A673 (cell line): ENCODE results near the gene MSH5. TPM values are rescaled to one million over a fixed set of nuclear protein-coding genes. Genes with fewer than 3 reads are reported as not detected.

Experiments used
- BruUV-seq: library from RNA; stranded (reverse); fragments of 400-500 nt; replicated peaks from 2 replicates; lab custom pipeline; 2021; lab: Mats Ljungman, UMichigan
- CTCF ChIA-PET: fragments of 300-600 bp; sonication (Branson Sonifier 250); formaldehyde crosslinking; loops from one replicate; lab custom pipeline; 2022; ENCODE audit warnings: antibody characterized with exemption; lab: Charles Lee
- POLR2A ChIA-PET: fragments of 300-600 bp; sonication (Branson Sonifier 250); formaldehyde crosslinking; loops from one replicate; lab custom pipeline; 2022; ENCODE audit warnings: antibody characterized with exemption; ENCODE audit not compliant: low non-redundant PET; lab: Charles Lee
- DNase-seq: peaks from one replicate; pipeline ENCODE4 v3.0.0-alpha.2; 2015; ENCODE audit warnings: low spot score
- H3K27ac ChIP-seq: fragments of 200-600 bp; sonication (generic); 2 replicates; pipeline ENCODE4 v1.5.1; 2016; ENCODE audit warnings: mixed run types, low read depth, mild to moderate bottlenecking, mixed read lengths, antibody characterized with exemption, low read length; ENCODE audit not compliant: poor library complexity, severe bottlenecking
- H3K27me3 ChIP-seq: fragments of 200-600 bp; sonication (generic); replicated peaks from 2 replicates; pipeline ENCODE4 v1.6.1; 2017; ENCODE audit warnings: mixed run types, low read depth, mild to moderate bottlenecking, mixed read lengths, antibody characterized with exemption, low read length; ENCODE audit not compliant: insufficient read depth, poor library complexity
- H3K36me3 ChIP-seq: fragments of 200-600 bp; sonication (generic); 2 replicates; pipeline ENCODE4 v1.6.1; 2016; ENCODE audit warnings: mixed run types, mild to moderate bottlenecking, mixed read lengths, antibody characterized with exemption, low read length; ENCODE audit not compliant: insufficient read depth, poor library complexity, severe bottlenecking
- H3K4me1 ChIP-seq: fragments of 200-600 bp; sonication (generic); 2 replicates; pipeline ENCODE4 v1.6.1; 2017; ENCODE audit warnings: mixed run types, mild to moderate bottlenecking, mixed read lengths, antibody characterized with exemption, low read length; ENCODE audit not compliant: insufficient read depth, poor library complexity, severe bottlenecking
- H3K4me3 ChIP-seq: fragments of 200-600 bp; sonication (generic); 2 replicates; pipeline ENCODE4 v1.5.1; 2016; ENCODE audit warnings: low read depth, mixed run types, mild to moderate bottlenecking, mixed read lengths, low read length; ENCODE audit not compliant: poor library complexity, severe bottlenecking
- H3K9me3 ChIP-seq: fragments of 200-600 bp; sonication (generic); 2 replicates; pipeline ENCODE4 v1.6.1; 2016; ENCODE audit warnings: mixed run types, low read depth, mild to moderate bottlenecking, mixed read lengths, antibody characterized with exemption, low read length; ENCODE audit not compliant: poor library complexity, severe bottlenecking
- EZH2 ChIP-seq: fragments of 200-600 bp; sonication (generic); IDR thresholded peaks from 2 replicates; pipeline ENCODE4 v1.6.1; 2017; ENCODE audit warnings: borderline replicate concordance, low read depth, mild to moderate bottlenecking, mixed read lengths, antibody characterized with exemption, low read length; ENCODE audit not compliant: poor library complexity, severe bottlenecking
- intact Hi-C: fragments of 100-400 bp; cut with micrococcal nuclease; formaldehyde crosslinking; loops from one replicate; pipeline ENCODE4 v1.10.0; 2022; ENCODE audit not compliant: unreplicated experiment
- total RNA-seq: library from RNA; stranded (reverse); gene quantifications from 2 replicates; pipeline ENCODE4 v1.2.3, GENCODE V29; 2021
- TF ChIP-seq, protein P1 (sequence below): fragments of 300-800, 200-600 bp; sonication (generic); conservative IDR thresholded peaks from 2 replicates; pipeline ENCODE4 v1.5.1; 2017; ENCODE audit warnings: low read depth, mild to moderate bottlenecking, antibody characterized with exemption, low read length, moderate library complexity, mixed read lengths

The MSH5 gene
- total RNA-seq, 1 experiment from 2014 or later, result 76.4 TPM

DNA sequence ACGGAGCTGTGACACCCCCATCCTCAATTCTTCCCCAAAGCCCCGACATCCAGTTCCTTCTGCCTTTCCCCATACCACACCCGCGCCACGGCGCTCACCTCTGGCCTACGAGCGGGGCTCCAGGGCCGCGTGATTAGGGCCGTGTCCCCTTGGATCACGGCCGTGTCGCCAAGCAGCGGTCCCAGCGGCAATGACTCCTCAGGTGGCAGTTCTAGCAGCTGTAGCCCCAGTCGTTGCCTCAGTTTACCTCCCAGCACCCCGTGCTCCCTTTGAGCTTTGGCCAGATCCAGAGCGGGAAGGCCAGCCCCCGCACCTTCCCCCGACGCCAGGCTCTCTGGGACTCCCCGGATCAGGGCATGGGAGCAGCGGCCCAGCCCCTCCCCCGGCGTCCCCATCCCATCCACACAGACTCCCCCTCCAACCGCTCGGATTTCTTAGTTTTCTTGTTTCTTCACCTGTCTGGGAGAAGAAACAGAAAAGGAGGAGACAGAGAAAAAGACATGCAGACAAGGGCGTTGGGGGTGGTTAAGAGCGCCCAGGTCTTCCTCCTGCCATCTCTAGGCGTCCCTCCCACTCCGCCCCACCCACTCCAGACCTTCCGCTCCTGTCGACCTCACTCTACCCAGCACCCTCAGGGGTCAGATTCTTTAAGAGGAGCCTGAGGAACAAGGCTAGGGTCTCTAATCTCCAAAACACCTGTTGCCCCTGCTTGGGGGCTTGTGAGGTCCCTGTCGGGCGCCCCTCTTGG, 10.9 kb upstream of the MSH5 start, which contains the start of gene DDAH2:
TSS of gene DDAH2 (minus strand) at position 533 of the 748 bp plus-strand sequence. CDS start at position 395, 138 bp downstream.
- intact Hi-C loops, result loop anchor here (2.0 kb wide), 1 partner anchor 98 kb away; the partner anchor contains the start of gene HSPA1B

DNA sequence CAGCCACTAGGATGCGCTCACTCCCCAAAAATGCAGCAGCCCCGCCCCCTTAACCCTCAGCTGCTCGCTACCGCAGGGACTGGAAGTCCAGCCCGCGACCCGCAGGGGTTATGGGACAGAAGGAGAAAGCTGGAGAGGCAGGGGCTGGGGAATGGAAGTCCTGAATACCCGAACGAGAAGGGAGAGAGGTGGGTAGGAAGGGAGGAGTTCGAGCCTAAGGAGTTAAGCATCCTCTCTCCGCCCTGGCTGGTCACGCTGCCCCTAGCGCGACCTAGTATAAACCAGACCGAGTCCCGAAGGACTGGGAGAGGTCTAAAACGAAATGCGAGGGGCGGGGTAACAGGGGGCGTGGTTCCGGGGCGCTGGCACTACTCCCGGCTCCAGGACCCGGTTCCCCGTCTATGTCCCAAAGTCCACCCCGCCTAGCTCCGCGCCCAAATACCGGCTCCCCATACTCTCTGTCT, 10.3 kb upstream of the MSH5 start:
- H3K36me3 ChIP-seq, result peaks cover 54% of the 10 kb centered on the region
- peaks cover 15% of the 10 kb centered on the region for H3K4me1 ChIP-seq
- TF ChIP-seq EZH2, result no peak
- intact Hi-C loops, result loop anchor here (2.0 kb wide), 1 partner anchor 97 kb away; the partner anchor contains the start of gene HSPA1B
- H3K27ac ChIP-seq, result peak overlapping the region; percentile 70
- ChIA-PET CTCF (interaction anchor here (0.6 to 1.6 kb wide), 2 partner anchors 39 to 101 kb away, joined by 3 to 14 read pairs; no protein-coding TSS in a partner anchor), POLR2A (interaction anchor here (1.0 to 1.2 kb wide), 2 partner anchors 10 to 98 kb away, joined by 4 to 8 read pairs; partner anchors contain the start of genes HSPA1B and MSH5)
- peak overlapping the region; percentile 76 for H3K4me3 ChIP-seq
- no TSS peak for BruUV-seq
- H3K9me3 ChIP-seq, result no peaks in the 10 kb centered on the region
- H3K27me3 ChIP-seq, result no peaks in the 10 kb centered on the region
- peak; percentile 85 for DNase-seq

More for the DNA sequence above, 10.9 kb upstream of the MSH5 start, which contains the start of gene DDAH2:
- peaks cover 51% of the 10 kb centered on the region for H3K36me3 ChIP-seq
- no peaks in the 10 kb centered on the region for H3K9me3 ChIP-seq
- TSS peak; percentile 50 for BruUV-seq
- no peaks in the 10 kb centered on the region for H3K27me3 ChIP-seq
- peaks cover 11% of the 10 kb centered on the region for H3K4me1 ChIP-seq
- H3K4me3 ChIP-seq, result peak within 1 kb of the TSS; percentile 76
- ChIA-PET POLR2A (no interaction called here), CTCF (interaction anchor here (0.6 to 1.6 kb wide), 2 partner anchors 38 to 101 kb away, joined by 3 to 14 read pairs; no protein-coding TSS in a partner anchor)
- peak within 1 kb of the TSS; percentile 70 for H3K27ac ChIP-seq
- no peak for TF ChIP-seq EZH2
- TF ChIP-seq, protein P1, sequence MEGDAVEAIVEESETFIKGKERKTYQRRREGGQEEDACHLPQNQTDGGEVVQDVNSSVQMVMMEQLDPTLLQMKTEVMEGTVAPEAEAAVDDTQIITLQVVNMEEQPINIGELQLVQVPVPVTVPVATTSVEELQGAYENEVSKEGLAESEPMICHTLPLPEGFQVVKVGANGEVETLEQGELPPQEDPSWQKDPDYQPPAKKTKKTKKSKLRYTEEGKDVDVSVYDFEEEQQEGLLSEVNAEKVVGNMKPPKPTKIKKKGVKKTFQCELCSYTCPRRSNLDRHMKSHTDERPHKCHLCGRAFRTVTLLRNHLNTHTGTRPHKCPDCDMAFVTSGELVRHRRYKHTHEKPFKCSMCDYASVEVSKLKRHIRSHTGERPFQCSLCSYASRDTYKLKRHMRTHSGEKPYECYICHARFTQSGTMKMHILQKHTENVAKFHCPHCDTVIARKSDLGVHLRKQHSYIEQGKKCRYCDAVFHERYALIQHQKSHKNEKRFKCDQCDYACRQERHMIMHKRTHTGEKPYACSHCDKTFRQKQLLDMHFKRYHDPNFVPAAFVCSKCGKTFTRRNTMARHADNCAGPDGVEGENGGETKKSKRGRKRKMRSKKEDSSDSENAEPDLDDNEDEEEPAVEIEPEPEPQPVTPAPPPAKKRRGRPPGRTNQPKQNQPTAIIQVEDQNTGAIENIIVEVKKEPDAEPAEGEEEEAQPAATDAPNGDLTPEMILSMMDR, result peak; percentile 89; the same call in 1 of the 2 replicates
- no peak for DNase-seq

DNA sequence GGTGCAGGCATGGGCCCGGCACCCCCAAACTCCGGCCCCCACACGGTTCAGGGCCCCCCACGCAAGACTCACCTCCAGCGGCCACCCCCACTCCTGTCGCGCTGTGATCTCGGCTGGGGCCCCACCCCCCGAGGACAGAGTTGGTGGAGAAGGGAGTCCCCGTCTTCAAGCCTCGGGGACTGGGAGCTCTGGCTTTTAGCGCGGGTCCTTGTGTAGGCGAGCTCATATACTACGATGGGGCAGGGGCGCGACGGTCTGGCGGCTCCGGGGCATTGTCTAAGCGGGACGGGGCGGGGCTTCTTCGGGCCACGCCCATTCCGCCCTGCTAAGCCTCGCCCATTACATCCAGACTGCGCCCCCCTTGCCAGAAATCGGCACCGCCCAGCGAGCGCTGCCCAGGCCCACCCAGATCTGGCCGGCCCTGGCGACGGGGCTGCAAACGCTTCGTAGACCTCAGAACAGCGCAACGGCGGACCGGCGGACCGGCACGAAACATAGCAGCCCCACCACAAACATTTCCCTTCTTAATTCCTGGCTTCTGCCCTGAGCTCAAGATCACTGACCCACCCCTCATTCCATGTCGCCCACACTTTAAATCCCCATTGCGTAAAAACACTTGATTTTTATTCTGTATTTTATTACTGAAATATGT, 9.7 kb upstream of the MSH5 start:
- Histone ChIP-seq H3K27me3 (no peaks in the 10 kb centered on the region), H3K4me3 (peak overlapping the region; percentile 76), H3K9me3 (no peaks in the 10 kb centered on the region), H3K27ac (peak overlapping the region; percentile 70), H3K36me3 (peaks cover 54% of the 10 kb centered on the region), H3K4me1 (peaks cover 19% of the 10 kb centered on the region)
- intact Hi-C loops, result loop anchor here (2.0 to 10.0 kb wide), 2 partner anchors 97 to 185 kb away; partner anchors contain the start of genes ATP6V1G2, DDX39B, HSPA1B and NFKBIL1
- POLR2A ChIA-PET, result interaction anchor here (0.6 to 1.2 kb wide), 3 partner anchors 10 to 101 kb away, joined by 3 to 8 read pairs (median 4); partner anchors contain the start of genes HSPA1B and MSH5
- no peak for TF ChIP-seq EZH2
- TF ChIP-seq, protein P1, result no peak
- BruUV-seq, result no TSS peak
- peak; percentile 93 for DNase-seq
- CTCF ChIA-PET, result interaction anchor here (0.6 to 1.6 kb wide), 3 partner anchors 24 to 100 kb away, joined by 3 to 14 read pairs (median 6); no protein-coding TSS in a partner anchor
